ENCODE measurements around the gene MRPL36.
"Not testable (repeated sequence)": the region's sequence is repeated elsewhere in the genome, so short reads cannot be mapped to it uniquely, and the experiment has no call there.

MRPL36 gene

DNA sequence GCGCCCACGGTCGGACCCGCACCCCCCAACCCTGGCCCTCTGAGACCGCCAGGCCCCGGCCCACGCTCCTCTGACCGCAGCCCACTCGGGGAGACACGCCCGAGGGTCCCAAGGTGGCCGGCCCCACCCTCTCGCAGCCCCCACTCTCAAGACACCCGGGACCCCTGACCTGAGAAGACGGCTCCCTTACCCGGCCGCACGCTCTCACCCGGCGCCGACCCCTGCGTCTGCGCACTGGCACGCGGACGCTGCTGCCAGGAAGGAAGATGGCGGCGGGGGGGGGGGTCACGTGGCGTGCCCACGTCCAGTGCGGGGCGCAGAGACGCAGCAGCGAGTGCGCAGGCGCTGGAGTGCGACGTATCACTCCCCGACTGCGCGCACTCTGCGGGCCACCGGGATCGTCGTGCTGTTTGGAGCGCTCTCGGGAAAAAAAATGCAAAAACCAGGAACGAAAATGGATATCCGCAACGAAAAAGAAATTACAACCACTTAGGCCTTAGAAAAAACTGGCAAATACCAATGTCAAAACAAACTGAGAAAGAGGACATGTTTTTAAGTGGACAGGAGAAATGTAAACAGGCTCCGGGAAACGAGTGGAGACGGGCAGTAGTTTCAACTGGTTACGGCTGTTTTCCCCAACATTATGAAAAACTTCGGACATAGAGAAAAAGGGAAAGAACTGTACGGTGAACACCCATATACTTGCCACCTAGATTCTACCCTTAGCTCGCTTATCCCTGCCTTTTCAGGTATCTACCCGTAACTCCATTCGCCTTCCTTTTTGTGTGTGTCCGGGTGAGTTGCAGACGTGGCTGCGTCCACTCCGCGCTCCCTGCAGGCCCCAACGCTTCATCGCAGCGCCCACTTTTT lies at the start of gene MRPL36:
Gene MRPL36 (minus strand): TSS at position 236 of the 870 bp plus-strand sequence. CDS start 902 bp downstream, outside the sequence.
- peak; percentile 75 for DNase-seq

DNA sequence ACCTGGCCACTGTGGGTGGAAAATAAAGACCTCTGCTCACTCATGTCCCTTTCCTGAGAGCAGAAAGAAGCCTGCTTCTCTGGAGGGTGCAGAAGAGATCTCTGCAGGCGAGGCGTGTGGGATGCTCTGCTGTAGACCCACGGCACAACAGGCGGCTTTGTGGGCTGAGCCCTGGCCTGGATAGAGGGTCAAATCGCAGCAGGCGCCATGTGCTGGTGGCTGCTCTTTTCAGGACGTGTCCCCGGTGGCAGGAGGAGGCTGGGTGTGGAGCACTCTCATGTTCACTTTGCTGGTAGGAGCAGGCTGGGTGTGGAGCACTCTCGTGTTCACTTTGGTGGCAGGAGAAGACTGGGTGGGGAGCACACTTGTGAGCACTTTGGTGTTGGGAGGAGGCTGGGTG lies 48.0 kb upstream of the MRPL36 start:
- no peak for DNase-seq

DNA sequence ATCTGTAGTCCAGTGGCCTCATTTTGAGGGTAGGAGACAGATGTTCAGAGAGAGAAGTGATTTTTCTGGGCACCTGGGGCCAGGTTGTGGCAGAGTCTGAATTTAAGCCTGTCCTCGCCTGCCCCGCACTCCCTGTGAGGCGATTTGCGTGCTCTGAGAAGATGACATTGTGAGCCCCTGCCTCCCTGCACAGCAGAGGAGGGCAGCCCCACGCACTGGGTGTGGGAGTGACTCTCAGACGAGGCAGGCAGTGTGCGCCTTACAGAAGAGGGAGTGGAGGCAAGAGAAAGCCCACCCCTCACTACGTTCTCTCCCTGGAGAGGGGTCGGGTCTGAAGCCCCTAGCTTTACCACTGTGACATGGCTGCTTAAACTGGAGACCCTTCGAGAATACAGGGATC lies 47.4 kb upstream of the MRPL36 start:
- no peak for DNase-seq

DNA sequence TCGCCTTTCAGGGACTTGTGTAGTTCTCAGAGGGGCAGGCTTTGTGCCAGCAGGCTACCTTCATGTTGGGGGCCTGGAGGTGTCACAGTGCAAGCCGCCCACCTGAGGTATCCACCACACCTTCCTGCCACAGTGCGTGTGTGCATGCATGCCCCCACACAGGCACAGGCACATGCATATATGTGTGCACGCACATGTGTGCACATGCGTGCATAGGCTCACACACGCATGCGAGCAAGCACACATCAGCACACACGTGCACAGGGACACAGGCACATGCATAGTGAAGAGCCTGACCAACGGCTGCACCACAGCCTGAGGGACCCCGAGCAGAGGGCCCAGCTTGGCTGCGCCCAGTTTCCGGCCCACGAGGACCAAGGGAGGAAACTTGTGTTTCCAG lies 46.9 kb upstream of the MRPL36 start:
- no peak for DNase-seq

DNA sequence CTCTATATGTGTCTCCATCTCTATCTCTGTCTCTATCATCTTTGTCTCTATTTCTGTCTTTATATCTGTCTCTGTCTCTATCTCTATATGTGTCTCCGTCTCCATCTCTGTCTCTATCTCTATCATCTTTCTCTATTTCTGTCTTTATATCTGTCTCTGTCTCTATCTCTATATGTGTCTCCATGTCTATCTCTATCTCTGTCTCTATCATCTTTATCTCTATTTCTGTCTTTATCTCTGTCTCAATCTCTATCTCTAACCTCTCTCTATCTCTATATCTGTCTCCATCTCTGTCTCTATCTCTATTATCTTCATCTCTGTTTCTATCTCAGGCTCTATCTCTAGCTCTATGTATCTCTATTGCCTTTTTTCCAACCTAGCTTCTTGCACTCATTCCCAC lies 46.1 kb upstream of the MRPL36 start:
- DNase-seq: no peak

DNA sequence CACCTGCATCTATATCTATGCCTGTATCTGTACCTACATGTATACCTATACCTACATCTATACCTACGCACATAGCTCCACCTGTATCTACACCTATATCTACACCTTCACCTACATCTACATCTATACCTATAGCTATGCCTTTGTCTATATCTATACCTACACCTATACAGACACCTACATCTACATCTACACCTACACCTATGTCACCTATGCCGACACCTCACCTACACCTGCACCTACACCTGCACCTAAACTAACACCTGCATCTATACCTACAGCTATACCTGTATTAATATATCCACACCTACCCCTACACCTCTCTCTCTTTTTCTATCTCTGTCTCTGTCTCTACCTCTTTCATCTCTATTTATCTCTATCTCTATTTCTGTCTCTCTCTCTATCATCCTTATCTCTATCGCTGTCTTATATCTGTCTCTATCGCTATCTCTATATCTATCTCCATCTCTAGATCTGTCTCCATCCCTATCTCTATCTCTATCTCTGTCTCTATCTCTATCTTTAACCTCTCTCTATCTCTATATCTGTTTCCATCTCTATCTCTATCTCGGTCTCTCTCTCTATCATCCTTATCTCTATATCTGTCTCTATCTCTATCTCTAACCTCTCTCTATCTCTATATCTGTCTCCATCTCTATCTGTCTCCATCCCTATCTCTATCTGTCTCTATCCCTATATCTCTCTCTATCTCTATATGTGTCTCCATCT lies 45.2 kb upstream of the MRPL36 start:
- no peak for DNase-seq

DNA sequence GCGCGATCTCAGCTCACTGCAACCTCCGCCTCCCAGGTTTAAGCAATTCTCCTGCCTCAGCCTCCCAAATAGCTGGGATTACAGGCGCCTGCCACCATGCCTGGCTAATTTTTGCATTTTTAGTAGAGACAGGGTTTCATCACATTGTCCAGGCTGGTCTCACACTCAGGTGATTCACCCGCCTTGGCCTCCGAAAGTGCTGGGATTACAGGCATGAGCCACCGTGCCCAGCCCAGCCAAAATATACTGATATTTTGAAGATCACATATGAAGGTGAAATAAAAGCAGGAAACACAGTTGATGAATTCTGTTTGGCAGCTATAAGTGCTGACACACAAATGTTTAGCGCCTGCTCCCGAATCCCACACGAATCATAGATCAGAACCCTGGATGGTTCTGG lies 44.1 kb upstream of the MRPL36 start:
- not testable (repeated sequence) for DNase-seq

DNA sequence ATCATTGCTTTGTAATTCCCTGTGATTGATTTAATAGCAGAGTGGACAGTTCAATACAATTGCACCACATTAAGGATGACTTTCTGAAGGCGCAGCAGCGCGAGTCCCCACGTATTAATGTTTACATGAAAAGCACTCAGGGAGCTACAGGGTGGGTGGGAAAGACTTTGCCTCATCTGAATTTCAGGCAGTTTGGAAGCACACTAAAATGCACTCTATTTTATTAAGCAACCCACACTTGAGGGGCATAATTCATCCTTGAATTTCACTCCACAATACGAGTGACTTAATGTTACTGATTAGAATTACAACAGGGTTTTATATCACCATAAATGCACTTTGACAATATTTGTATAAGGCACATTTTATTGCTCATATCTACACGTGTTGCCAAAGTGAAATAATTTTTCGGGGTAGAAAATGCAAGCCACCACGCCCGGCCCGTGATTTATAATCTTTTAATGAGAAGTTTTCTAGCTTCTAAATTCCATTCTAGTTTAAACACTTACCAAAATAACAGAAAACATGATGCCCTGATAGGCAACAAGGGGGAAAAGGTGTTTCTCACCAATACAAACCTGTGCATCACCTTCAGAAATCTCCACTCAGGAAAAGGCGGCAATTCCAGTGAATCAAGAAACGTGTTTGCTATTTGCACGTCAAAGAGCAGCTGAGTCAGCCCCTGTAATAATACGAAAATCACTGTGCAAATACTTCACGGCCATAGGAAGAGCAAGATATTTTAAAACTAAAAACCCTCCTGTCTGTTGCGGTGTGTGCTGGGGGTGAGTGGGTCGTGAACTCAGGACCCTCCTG lies 42.6 kb upstream of the MRPL36 start:
- DNase-seq: no peak

DNA sequence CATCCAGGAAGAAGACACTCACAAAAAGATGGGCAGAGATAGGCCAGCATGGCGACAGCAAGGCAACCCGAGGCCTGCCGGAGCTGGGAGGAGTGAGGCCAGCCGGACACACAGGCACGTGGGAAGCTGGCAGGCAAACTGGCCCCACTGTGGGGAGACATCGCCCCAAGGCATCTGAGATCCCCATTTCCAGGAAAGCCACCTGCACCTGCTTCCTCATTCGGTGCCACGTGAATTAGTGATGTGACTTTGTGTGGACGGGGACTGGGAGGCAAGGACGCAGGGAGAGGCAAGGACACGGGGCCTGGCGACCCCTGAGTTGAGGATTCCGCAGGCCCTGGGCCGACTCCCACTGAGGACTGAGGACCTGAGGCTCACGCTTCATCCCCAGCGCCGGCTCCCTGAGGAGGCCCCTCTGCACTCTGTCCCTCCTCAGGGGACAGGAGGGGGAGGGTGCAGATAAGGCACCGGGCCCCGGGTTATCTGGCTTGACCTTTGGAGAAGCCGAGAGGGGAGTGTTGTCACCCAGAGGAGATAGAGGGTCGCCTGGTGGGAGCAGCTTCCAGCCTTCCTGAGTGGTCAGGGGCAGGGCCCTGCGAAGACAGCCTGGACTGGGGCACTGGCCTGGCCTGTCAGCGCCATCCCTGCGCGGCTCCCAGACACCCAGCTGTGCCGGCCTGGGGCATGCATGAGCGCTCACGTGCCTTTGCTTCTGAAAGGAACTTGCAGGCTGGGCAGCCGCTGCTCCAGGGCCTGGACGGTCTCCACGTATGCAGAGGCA lies 41.3 kb upstream of the MRPL36 start:
- no peak for DNase-seq

DNA sequence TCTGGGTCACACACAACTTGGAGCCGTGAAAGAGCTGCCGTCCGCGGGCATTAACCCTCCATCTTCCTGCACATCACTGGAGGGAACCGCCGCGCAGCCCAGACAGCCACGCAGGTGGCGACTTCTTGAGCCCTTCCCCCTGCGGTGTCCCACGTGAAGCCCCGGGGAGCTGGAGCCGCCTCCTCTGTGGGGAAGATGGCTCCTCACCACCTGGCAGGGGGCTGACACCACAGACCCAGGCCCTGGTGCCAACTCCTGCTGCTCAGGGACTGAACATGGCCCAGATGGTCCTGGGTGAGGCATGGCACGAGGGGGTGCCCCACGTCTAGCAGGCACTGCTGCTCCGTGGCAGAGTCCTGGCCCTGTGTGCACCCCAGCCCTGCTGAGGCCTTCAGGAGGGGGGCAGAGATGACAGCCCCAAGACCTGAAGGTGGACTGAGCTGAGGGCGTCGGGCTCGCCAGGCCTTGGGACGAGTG lies 40.5 kb upstream of the MRPL36 start:
- no peak for DNase-seq

DNA sequence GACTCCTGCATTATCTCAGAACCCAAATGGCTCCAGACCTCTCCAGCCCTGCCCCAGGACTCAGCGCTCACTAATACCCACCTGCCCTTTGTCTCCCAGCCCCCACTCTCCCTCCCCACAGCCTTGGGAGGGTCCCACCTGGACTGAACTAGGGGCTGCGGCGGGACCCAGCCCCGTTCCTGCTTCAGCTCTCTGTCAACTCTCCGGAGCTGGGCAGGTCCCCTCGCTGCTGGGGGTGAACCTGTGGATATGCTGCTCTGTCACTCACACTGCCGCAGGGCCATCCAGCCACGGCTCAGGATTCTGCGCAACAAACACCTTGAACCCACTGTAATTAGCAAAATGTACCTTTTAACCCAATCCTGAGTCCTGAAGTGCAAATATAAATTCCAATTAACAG lies 38.4 kb upstream of the MRPL36 start:
- no peak for DNase-seq

DNA sequence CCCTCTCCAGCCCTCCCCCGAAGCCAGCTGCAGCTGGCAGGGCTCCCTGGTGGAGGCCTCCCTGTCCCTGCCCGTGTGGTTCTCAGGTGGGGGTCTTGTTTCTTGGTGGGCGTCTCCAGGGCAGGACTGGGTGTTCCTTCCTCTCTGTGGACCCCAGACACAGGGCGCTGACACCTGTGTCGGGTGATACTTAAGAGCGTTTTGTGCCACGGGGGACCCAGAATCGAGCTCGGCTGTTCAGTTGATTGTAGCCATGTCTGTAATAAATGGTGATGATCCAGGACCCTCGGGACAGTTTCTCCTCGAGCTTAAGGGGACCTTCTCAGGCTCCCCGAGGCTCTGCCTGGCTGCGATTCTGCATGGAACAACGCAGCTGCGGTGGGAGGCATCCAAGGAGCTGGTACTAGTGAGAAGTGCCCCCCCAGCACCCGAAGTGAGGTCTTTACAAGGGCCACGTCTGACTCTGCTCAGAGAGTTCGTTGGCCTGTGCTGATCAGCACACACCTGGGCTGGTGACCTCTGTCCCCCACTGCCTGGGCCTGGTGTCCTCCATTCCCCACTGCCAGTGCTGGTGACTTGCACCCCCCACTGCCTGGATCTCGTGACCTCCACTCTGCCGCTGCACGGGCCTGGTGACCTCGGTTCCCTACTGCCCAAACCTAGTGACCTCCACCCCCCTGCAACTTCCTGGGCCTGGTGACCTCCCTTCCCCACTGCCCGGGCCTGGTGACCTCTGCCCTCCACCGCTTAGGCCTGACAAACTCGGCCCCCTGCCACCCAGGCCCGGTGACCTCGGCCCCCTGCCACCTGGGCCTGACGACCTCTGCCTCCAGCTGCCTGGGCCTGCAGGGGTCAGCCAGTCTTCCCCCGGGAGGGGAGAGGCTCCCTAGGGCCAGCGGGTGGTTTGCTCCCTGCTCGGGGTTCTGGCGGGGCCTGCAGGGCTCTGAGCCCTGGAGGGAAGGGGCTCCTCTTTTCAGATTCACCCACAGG lies 37.5 kb upstream of the MRPL36 start:
- no peak for DNase-seq

DNA sequence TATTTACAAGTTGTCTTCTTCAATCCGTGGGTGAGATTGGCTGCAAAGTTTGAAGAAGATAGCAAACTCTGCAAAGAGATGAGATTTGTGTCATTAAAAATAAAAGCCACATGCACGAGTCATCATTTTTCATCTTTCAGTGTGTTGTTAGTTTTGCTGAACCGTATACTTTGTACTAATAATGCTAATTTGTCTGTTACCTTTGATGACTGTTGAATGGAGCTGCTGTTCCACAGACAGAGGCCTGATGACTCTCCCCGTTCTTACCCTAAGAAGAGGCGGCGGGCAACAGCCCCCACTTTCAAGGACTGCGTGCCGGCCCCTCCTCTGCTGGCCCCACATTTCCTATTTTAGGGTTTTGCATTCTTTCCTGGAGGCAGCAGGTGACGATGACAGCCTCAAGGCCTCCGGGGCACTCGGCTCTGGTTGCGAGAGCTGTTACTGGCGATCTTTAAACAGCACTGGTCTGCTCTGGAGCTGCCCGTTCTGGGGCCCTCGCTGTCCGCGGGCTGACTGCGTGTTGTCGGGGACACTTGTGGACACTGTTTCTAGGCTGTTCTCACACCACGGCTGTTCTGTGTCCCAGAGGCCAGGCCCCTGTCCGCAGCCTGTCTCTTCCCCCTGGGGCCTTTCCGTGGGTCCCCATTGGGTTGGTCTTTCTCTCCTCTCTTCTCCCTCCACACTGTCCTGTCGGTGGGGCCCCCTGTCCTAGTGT lies 36.7 kb upstream of the MRPL36 start:
- DNase-seq: no peak

DNA sequence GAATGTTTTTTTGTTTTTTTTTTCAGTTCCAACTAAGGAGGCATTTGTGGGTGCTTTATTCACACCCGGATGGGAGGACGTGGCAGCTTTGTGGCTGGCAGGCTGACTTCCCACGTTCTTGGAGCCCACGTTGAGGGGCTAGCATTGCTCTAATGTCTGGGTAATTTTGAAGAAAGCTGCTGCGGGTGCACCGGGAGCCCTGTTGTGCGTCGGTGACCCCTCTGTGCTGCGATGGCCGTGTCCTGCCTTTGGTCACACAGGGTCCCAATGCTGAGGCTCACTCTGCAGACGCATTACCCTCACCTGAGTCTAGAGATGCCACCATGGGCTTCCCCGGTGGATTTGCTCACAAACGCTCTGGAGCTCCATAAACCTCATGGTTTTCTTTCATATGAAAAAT lies 35.8 kb upstream of the MRPL36 start:
- DNase-seq: no peak

DNA sequence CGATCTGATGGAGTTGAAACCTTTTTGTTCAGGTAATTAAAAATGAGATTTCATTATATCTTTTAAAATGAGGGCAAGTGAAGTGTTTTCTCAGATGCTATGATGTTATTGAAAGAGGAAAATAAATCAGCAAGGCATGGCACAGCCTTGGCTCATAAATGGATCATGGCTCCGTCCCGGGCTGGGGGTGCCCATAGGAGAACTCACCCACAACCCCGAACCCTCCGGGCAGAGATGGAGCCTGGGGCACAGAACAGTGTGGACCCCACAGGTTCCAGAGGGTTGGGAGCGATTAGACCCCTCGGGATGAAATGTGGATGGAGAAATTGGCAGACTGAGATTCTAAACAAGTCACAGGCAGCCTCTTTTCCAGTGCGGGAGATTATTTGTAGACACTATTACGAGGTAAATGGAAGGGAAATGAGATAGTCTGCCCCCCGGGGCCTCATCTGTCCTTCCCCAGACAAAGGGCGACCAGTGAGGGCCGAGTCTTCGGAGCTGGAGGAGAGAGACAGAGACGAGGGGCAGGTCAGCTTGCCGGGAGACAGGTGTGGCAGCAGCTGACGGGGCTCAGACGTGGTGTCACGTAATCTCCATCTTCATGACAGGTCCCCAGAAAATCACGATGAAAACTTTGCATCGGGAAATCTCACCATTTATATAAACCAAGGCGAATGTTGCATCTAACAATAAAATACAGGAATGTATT lies 35.2 kb upstream of the MRPL36 start:
- no peak for DNase-seq

DNA sequence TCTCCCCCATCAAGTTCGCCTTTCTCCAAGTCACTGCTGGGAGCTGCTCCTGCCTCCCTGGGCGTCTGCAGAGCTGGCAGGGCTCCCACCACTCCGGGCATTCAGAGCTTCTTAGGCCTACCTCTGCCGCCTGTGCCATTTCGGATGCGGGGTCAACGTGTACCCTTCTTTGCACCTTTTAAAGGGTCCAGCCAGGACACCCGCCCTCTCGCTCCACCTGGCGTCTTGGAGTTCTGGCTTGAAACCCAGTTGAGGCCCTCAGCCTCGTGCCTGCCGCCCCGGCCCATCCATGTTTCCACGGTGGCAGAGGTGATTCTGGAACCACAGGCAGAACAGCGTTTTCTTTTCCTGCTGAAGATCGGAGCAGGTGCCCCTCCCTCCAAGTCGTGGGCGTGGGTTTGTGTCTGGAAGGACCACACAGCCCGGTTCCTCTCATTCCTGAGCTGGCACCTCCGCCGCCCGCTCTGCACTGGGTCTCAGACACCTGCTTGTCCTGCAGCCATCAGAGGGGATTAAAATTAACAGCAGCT lies 34.5 kb upstream of the MRPL36 start:
- no peak for DNase-seq

DNA sequence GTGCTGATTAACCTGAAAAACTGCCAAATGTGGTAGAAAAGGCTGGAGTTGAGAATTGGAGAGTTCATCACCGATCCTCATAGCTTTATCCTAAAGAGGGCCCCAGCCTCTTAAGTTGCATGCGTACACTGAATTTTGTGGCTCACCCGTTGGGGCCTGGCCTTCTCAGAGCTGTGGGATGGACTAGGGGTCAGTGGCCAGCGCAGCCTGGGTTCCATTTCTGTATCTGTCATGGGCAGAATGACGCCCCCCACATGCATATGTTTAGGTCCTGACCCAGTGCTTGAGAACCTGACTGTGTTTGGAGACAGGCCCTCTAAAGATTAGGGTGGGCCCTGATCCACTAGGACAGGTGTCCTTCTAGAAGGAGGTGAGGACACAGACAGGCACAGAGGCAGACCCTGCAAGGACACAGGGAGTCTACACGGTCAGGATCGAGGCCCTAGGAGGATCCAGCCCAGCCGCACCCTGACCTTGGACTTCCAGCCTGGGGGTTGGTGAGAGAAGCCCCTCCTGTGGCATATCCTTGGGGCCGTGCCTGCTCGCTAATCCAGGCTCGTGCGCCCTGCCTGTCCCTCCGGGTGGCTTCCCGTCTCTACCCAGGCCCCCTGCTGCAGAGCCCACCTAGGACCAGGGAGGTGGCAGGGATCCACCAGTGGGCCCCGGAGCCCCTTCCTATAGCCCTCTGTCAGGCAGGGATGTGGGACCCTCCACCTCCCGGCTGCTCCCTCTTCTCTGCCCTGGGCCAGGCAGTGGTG lies 33.8 kb upstream of the MRPL36 start:
- DNase-seq: no peak

DNA sequence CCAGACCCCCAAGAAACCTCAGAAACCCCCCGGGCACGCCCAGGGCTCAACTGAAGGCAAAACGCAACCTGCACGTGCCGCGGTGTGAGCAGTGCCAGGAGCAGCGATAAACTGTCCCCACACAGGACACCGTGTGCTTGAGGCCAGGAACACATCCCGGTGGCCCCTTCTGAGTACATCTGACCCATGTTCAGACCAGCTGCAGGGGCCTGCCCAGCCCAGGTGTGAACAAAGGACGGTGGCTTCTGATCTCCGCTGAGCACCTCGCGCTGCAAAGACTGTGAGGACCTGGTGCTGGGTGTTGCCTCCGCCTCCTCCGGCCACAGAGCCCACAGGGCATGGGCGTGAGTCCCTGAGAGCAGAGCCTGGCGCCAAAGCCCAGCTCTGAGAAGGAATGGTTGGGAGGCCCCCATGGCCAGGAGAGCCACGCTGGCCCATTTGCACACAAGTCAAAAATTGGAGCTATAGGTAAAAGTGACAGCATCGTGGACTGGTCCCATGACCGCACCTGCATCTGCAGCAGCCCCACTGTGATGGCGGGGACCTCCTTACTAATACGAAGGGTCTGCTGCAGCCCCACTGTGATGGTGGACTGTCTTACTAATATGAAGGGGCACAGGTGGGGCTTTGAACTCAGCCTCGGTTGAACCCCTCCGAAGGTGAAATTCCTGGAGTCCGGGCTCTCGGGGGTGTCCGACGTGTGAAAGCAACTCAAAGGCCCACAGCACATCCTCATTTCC lies 33.0 kb upstream of the MRPL36 start:
- DNase-seq: no peak

Data from NCI-H526 treated with DMSO at 0.1 percent for 48 hours (cell line).